ENCODE data around the gene SRSF10. TPM values are rescaled to one million over a fixed set of nuclear protein-coding genes. Genes with fewer than 3 reads are reported as not detected.
A peak's percentile ranks its signal among the peaks of the same experiment; 100 is the strongest.

The SRSF10 gene
- total and polyA plus RNA-seq, 2 of the 8 experiments (the other 6 are each of a cell fraction or from before 2014, with no cell fraction given), result 155 to 194 TPM

GRCh38 chr1:23959461-23960290 is 20.5 kb downstream of the SRSF10 start, which contains the start of gene PNRC2 (continued):
- TF ChIP-seq RAD21 (IDR thresholded peaks at IDR 0.05 in 1 of 2, conservative IDR thresholded peaks at IDR 0.05 in 1 of 2; ENCODE audit: low read depth in 2 of 2, low read length in 2 of 2) (peak in 1 of 2 experiments; percentile 8; a peak in 1 of 4 replicates), TAF7 (optimal IDR thresholded peaks at IDR 0.05; ENCODE audit: borderline replicate concordance, low read depth, low read length) (peak; percentile 95), CREB1 (IDR thresholded peaks at IDR 0.05) (peak; percentile 40), NANOG (IDR thresholded peaks at IDR 0.05; ENCODE audit: insufficient read depth, low read depth, low read length, poor library complexity, severe bottlenecking) (no peak), HDAC2 (IDR thresholded peaks at IDR 0.05; ENCODE audit: borderline replicate concordance in 1 of 2, low read depth in 2 of 2, low read length in 2 of 2) (no peak), TBP (IDR thresholded peaks at IDR 0.05; ENCODE audit: low read depth, low read length) (peak; percentile 95), CHD2 (IDR thresholded peaks at IDR 0.05; ENCODE audit: low read length) (peak; percentile 62), CHD7 (IDR thresholded peaks at IDR 0.05; ENCODE audit: insufficient replicate concordance, low read length) (no peak)

Data from H1 (cell line).